NCI-H69 (cell line): ENCODE results near the gene ZNF236.
"Not testable (repeated sequence)": the region's sequence is repeated elsewhere in the genome, so short reads cannot be mapped to it uniquely, and the experiment has no call there.

Source experiments
- DNase-seq: peaks from one replicate; lab custom pipeline; 2025; lab: John Stamatoyannopoulos, UW

Gene ZNF236

DNA sequence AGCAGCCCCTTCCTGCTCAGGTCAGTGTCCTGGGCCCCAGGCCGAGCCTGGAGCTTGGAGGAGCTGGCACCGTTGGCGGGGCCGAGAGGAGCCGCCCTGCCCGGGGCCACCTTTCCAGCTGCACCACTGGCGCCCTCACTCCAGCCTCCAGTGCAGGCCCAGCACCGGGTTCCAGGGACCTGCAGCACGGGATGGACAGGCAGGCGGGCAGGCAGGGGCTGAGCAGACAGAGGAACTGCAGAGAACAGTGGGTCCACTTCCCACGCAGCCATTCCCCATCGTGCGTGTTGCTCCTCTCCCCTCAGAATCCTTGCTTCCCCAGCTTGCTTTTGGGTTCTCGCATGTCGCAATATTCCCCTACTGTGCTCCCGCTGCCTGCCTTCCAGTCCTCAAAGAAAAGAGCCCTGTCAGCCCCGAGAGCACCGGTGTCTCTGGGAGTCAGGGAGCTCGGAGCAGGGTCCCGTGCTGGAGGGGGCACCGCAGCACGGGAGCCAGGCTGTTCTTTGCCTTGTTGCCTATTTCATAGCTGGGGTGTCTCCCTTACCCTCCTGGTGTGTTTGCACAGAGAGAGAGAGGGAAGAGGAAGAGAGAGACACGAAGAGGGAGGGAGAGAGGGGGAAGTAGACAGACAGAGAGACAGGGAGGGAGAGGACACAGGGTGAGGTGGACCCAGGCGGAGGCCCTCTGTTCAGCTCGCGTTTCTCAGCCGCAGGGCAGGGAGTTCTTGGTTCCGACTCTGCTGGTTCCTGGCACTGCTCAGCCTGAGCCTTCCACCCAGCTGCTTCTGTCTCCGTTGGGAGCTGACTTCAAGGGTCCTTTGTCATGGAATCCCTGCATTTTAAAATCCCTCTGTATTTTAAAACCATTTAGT, 184.2 kb downstream of the ZNF236 start:
- DNase-seq = no peak

DNA sequence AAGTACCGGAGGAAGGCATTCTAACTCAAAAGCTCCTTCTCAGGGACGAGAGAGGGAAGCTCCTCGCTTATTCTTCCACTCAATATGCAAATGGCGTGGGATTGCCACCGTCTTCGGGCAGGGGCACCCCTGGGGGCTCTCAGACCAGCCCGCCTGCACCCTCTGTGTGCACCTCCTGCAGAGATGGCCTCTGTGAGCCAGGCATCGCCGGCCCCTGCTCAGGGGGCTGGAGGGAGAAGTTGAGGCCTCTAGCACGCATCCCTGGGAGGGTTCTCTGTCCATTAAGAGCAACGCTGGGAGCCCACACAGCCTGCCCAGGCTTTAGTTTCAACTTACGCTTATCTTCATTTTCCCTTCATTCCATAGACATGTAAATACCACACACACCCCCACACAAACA, 184.9 kb downstream of the ZNF236 start:
- DNase-seq = no peak

DNA sequence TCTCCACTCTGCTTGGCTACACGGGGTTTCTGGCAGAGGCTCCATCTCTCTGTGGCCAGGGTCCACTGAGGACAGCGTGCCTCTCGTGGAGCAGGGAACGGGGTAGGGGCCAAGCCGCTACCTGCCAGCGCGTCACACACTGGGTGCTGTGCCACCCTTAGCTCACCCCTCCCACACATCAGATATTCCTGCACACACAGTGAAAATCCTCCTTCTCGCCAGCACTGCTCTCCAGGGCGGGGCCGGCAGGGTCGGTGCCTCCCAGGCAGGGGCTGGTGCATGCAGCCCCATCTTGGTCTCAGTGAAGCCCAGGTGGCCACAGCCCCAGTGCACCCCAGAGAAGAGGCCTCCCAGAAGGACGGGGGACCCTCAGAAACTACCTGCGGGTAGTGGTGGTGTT, 185.6 kb downstream of the ZNF236 start:
- no peak for DNase-seq

DNA sequence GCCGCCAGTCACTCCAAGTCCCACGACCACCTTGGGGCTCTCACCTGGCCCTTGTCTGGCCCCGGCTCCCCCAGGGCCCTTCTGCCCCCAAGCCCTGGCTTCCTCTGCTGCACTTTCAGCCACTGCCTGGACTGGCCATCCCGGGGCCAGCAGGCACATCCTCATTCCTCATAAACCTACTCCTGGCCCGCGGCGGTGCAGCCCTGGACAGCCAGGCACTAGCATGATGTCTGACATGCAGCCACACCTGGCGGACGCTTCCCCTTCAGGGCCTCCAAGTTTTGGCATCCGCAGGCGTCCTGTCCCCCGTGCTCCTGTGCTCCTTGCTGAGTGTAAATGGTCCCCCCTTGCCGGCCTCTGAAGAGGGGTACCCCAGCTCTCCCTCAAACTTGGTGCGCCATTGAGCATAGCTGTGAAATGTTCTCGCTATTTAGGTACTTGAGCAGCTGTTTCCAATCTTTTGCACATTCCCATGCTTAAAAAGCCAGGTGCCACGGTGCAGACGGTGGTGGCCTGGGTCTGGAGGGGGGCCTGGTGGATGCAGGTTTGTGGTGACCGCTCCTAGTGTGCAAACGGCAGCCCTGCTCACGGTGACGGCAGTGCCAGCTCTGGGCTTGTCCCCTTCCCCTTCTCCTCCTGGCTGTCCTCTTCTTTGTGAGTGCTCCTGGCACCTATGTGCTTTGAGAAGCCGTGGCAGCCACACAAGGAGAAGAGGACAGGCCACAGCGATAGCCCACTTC, 186.4 kb downstream of the ZNF236 start:
- no peak for DNase-seq

DNA sequence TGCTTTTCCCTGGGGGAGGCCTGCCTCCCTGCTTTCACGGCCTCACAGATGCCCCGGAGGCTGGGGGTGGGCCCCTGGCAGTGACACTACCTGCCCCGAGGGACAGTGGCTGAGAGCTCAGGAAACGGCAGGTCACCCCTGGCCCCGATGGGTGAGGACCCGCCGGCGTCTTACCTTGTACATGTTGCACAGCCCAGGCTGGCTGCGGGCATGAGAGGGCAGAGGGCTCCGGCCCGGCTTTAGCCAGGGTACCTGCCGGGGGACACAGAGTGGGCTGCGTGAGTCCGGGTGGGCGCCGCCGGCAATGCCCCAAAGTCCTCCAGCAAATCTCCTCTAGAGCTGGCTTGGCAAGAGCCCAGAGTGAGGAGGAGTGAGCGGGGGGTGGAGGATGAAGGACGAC, 187.3 kb downstream of the ZNF236 start:
- DNase-seq = no peak

DNA sequence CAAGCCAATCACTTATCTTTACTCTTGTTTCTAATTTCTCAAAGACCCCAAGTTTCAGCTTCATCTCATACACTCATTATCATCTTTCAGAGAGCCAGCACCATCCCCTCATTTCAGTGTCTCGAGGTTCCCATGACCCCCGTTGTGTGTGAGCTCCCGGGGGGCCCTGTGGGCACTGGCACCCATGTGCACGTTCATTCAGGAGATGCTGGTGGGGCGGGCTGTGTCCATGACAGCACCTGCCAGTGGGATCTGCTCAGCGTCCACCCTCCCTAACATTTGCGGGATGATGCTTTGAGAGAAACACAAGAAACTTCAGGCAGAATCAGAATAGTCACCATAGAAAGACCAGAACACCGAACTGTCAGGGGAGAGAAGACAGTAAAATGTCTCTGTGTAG, 189.8 kb downstream of the ZNF236 start:
- no peak for DNase-seq

DNA sequence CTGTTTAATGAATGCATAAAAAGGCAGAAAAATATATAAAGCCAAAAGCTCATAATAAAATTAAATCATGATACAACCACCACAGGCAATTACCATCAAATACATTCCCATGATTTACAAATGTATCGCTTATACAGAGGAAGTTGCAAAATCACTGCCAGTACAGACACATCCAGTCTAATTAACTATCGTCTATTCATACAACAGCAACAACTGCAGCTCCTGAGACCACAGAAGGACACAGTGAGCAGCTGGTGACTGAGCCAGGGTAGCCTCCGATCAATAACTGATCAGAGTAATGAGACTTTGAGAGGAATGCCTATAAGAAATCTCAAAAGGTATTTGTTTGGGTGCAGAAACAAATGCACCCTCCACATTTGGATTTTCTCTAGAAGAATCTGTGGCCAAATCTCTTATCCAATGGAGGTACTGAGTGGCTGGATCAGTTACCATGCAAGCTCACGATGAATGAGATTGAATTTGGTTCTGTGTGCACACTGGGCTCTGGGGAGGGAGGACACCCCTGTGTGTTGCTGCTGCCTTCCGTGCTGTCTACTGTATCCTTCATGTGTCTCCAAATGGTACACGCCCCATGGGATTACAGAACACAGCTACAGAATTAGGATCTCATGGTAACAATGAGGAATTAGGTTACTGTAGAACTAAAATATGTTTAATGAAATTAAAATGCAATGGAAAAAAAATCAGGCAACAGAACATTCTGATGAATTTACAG, 190.6 kb downstream of the ZNF236 start:
- no peak for DNase-seq

DNA sequence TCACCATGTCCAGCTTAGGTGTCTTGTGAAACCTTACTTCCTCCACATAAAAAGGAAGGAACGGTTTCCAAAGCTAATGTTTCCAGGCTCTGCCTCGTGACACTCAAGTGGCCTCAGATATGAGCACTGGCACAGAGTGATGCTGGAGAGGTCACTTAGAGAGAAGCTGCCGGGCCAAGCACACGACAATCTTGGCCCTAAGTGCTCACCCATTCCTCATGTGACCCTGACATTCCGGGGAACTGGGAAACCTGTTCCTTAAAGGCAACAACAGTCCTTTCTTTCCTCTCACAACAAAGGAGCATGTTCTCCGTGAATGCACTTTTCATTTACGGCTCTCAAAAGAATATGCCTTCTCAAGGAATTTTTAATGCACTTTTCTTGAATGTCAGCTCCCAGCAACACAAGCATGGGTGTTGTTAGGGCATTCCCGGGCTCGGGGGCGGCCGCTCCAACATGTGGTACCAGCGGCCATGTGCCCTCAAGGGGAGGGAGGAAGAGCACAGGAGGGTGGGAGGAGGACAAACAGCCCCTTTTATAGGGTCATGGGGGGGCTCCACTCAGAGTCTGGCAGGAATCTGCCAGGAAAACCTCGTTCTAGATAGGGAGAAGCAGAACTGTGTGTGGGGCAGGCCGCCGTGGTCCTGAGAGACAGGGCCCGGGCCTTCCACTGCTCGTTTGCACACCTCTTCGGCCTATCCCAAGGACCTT, 191.6 kb downstream of the ZNF236 start:
- no peak for DNase-seq

DNA sequence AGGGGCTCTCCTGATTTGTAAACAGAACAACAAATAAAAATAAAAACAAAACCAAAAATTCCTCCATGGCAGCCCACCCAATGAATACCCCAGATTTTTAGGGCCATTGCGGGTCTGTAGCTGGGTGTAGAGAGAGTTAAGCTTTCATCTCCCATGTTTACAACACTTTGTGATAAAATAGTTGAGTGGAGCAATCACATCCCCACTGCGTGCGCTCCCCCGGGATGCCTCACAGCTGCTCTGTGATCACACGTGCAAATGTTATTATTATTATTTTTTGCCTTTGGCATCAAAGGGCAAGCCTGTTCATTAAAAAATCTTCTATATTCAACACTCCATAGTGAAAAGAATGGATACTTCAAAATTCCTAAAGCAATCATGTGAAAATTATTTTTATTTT, 192.2 kb downstream of the ZNF236 start:
- DNase-seq = no peak

DNA sequence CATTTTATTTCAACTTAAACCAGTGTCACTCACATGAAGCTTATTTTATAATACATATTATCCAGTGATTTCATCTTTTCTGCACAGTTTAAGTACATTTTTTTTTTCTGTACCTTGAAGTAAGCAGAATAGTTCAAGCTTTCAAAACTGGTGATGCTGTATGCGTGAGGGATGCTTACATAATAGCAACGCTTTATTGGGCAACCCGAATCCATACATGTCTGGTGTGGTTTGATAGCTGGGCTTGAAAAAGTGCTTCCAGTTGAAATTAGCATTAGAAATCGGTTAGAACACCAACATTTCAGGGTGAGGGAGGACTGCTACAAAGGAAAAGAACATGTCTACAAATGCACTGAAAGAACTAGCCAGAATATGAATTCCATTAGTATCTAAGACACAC, 192.8 kb downstream of the ZNF236 start:
- DNase-seq = no peak

DNA sequence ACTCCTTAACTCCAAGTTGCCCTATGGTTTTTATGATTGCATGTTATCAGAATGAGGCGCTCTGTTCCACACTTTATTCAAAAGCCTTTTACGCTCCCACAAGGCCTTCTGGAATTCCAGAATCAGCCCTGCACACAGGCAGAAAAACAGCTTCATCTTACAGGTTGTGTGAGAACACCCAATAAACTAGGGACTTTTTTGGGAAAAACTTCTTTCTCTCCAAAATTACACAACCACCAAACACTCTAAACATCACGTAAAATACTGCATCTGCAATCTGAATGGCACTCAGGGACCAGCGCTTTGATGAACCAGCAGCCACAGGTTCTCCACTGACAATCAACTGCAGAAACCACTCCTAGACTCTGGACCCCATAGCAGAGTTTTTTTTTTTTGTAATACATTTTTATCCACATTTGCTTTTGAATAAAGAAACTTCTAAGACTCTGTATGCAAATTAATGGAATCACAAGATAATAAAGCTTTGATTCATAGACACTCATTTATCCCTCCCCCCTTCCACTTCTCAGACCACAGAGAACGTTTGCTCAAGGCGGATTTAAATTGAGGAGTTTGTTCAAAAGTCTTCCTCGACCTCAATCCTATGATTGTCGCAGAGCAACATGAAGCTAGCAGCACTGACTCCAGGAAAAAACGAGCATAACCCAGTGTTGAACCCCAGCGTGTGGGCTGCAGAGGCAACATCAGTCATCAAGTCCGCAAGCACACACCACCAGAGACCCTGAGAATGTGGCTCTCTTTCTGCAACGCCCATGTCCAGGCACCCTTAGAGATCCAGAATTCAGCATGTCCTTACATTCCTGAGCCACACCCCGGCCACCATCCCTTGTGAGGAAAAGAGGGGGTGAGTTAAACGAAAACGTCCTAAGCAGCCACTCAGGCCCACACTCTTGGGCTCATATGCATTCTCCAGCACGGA, 193.7 kb downstream of the ZNF236 start:
- no peak for DNase-seq

DNA sequence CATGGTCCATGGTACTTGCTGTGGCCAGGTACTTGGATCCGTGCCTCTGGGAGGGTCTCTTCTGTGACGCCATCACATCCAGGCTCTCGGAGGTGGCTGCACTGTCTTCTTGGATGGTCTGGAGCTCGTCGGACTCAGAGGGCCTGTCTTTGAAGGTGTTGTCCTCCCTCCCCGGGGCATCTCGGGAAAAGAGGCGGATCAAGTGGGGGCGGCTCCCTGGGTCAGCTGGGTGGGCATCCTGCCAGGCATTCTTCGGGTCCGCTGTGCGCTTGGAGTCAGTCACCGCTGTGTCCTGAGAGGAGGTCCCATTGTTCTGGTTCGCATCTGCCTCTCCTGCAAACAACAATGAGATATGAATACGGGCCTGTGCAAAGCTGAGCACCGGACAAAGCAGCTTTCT, 194.6 kb downstream of the ZNF236 start:
- no peak for DNase-seq

DNA sequence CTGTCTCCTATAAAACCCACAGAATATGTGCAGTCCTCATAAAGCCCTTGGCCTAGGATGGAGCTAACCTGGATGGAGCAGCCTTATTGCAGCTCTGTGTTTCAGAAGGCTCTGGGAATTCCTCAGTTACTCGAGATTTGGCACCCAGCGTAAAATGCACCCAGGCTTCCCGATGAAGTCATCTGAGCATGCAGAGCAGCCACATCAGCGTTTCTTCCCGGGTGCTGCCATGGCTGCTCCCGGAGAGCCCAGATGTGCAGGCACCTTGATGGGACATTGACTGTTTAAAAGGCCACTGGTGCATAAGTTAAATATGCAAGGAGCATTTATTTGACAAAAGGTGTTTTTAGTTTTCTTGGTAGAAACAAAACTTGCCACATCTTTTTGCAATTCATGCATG, 195.0 kb downstream of the ZNF236 start:
- no peak for DNase-seq

DNA sequence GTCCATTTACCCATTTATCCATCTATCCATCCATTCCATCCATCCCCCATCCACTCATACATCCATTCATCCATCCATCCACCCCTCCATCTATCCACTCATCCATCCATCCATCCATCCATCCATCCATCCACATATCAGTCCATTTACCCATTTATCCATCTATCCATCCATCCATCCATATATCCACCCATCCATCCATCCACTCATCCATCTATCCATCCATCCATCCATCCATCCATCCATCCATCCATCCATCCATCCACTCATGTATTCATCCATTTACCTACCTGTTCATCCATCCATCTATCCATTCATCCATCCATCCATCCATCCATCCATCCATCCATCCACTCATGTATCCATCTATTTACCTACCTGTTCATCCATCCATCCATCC, 196.3 kb downstream of the ZNF236 start:
- not testable (repeated sequence) for DNase-seq

DNA sequence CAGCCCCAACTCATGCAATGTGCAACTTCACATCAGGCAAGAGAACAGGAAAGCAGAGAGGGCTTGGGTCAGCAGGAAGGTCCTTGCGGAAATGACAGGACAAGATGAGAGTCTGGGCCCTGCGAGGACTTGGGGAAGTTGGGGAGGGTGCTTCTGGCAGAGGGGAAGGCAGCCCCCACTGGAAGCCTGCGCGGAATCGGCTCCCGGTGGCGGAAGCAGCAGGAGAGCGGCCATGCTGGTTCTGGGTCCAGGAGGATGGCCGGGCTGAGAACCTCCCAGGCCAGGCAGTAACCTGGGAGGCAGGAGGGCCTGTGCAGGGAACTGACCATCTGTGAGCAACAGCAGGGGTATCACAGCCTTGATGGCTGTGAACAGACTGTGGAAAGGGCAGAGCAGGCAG, 197.3 kb downstream of the ZNF236 start:
- no peak for DNase-seq
